Measurements from ENCODE around the gene ARID1B. TPM values are rescaled to one million over a fixed set of nuclear protein-coding genes. Genes with fewer than 3 reads are reported as not detected.

The ARID1B gene
- total and polyA plus RNA-seq, 9 of the 15 experiments (the other 6 are each of a cell fraction or from before 2014, with no cell fraction given): 12.5 to 50.5 (median 25.8) TPM

DNA sequence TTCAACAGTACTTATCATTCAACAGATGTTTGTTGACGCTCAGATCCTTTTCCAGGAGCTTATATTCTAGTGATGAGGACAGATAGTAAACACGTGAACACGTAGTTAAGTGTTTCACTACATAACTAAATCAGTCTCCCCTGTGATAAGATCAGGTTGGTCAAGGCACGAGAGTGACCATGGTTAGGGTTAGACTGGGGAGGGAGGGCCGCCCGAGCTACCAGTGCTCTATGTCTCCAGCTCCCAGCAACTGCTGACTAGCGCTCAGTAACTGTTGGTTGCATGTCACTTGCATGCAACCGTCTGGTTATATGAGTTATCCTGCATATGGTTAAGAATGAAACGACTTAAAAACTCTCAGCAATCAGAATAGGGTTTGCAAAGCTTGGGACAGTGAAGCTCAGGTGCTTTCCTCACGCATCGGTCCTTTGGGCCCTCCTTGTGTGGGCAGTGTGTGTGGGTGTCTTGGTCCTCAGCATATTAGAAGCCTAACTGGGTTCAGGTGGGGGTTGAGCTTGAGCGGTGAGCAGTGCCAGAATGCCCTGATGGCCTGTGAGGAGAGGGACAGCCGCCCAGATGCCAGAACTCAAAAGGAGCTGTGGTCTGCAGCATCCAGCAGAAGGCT is 120.8 kb downstream of the ARID1B start:
- DNase-seq (ENCODE audit: extremely low read depth in 1 of 4, low spot score in 3 of 4) (no peak), FAIRE-seq (no peak), ATAC-seq (peak; percentile 38)
- H3K9me3 ChIP-seq (replicated peaks; ENCODE audit: control insufficient read depth, insufficient read depth, low read depth, low read length): no peaks in the 10 kb centered on the region
- no peaks in the 10 kb centered on the region for H3K27me3 ChIP-seq (ENCODE audit: control insufficient read depth in 2 of 2, insufficient read depth in 2 of 2, low read length in 2 of 2)
- BruUV-seq (replicated peaks): no TSS peak
- WGBS (ENCODE audit: insufficient coverage, low coverage, missing lambda C conversion rate): 56% methylated on average over 13 of the region's 13 CpGs
- 0 out of 4 replicates have a peak overlapping the region, but pooled peaks of 1 of the 2 experiments have one; percentile 14 for H3K9ac ChIP-seq (ENCODE audit: insufficient read depth in 1 of 2, low read depth in 2 of 2, low read length in 2 of 2)
- peaks cover 14% of the 10 kb centered on the region; the same call in 1 of the 2 replicates for H4K20me1 ChIP-seq (replicated peaks; ENCODE audit: control insufficient read depth, insufficient read depth, low read length)
- TF ChIP-seq PHF20 (IDR thresholded peaks at IDR 0.05; ENCODE audit: partially characterized antibody) (no peak), CEBPG (CRISPR knock-in tag; IDR thresholded peaks at IDR 0.05) (peak; percentile 22; the same call in 1 of the 2 replicates), CEBPG (tag; conservative IDR thresholded peaks at IDR 0.05 in 1 of 2, IDR thresholded peaks at IDR 0.05 in 1 of 2) (no peak), ZNF445 (CRISPR knock-in tag; IDR thresholded peaks at IDR 0.05; ENCODE audit: low read depth) (no peak), HMBOX1 (IDR thresholded peaks at IDR 0.05) (peak; percentile 98), ZC3H4 (CRISPR knock-in tag; IDR thresholded peaks at IDR 0.05; ENCODE audit: borderline replicate concordance) (no peak), ZKSCAN8 (CRISPR knock-in tag; IDR thresholded peaks at IDR 0.05) (no peak), ZBTB33 (CRISPR knock-in tag; IDR thresholded peaks at IDR 0.05) (peak; percentile 62; the same call in 1 of the 2 replicates), ZNF134 (CRISPR knock-in tag; conservative IDR thresholded peaks at IDR 0.05) (0 out of 2 replicates have a peak, but pooled peaks have one; percentile 21), CXXC5 (CRISPR knock-in tag; IDR thresholded peaks at IDR 0.05) (peak; percentile 33; the same call in 1 of the 2 replicates), ZFP36 (IDR thresholded peaks at IDR 0.05; ENCODE audit: low read depth, low read length, partially characterized antibody) (no peak), NCOA4 (IDR thresholded peaks at IDR 0.05; ENCODE audit: partially characterized antibody) (no peak), PML (IDR thresholded peaks at IDR 0.05; ENCODE audit: low read length) (no peak), TAL1 (IDR thresholded peaks at IDR 0.05) (no peak), GTF2B (IDR thresholded peaks at IDR 0.05; ENCODE audit: extremely low read depth, insufficient read length) (no peak), VEZF1 (CRISPR knock-in tag; IDR thresholded peaks at IDR 0.05) (peak; percentile 30; the same call in 1 of the 2 replicates)
- TF ChIP-seq, protein P1, sequence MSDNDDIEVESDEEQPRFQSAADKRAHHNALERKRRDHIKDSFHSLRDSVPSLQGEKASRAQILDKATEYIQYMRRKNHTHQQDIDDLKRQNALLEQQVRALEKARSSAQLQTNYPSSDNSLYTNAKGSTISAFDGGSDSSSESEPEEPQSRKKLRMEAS (CRISPR knock-in tag; IDR thresholded peaks at IDR 0.05): 0 out of 2 replicates have a peak, but pooled peaks have one; percentile 16
- H3K9me1 ChIP-seq (ENCODE audit: control insufficient read depth, insufficient read depth, low read length): no peaks in the 10 kb centered on the region
- H2AFZ ChIP-seq (ENCODE audit: low read depth, low read length): no peak overlapping the region
- intact Hi-C loops (cut with micrococcal nuclease): no loop called here
- H3K4me1 ChIP-seq (replicated peaks in 1 of 2; ENCODE audit: control insufficient read depth in 2 of 2, insufficient read depth in 2 of 2, low read length in 2 of 2): peaks cover 3 to 9% of the 10 kb centered on the region in 2 experiments; a peak in 2 of 5 replicates
- CTCF ChIA-PET (ENCODE audit: low intra/inter-chr PET ratio): no interaction called here
- H3K79me2 ChIP-seq (ENCODE audit: control insufficient read depth, insufficient read depth, low read length): peaks cover 40% of the 10 kb centered on the region
- peaks cover 5% of the 10 kb centered on the region; the same call in 2 of the 3 replicates for H3K36me3 ChIP-seq (ENCODE audit: control insufficient read depth, insufficient read depth, low read length)
- H3K4me2 ChIP-seq (ENCODE audit: insufficient read depth, low read length): no peak overlapping the region
- H3K4me3 ChIP-seq: no peak overlapping the region
- in situ Hi-C loops (cut with MboI): no loop called here
- POLR2A ChIA-PET: interaction anchor here (0.6 to 1.5 kb wide), 5 partner anchors 9 to 30 kb away, joined by 3 to 7 read pairs (median 3); no protein-coding TSS in a partner anchor
- H3K27ac ChIP-seq (ENCODE audit: extremely low read depth, low read depth, low read length): no peak overlapping the region
